H1 (cell line): Measurements from ENCODE around the gene C19orf53. TPM values are rescaled to one million over a fixed set of nuclear protein-coding genes. Genes with fewer than 3 reads are reported as not detected.

Source experiments
- EZH2 ChIP-seq: fragments of 200-600 bp; sonication (generic); IDR thresholded peaks from 2 replicates; pipeline ENCODE4 v1.7.1; 2012; ENCODE audit warnings: low read depth, mild to moderate bottlenecking, moderate library complexity, low read length, inconsistent platforms; ENCODE audit not compliant: severe bottlenecking
- HDAC2 ChIP-seq, 2 experiments: fragments of 300-600 bp in 1 of 2; sonication (generic) in 1 of 2; IDR thresholded peaks; 2 replicates each; pipeline ENCODE4 v1.6.1; 2011 to 2012; ENCODE audit warnings: low read depth in 2 of 2, low read length in 2 of 2, mild to moderate bottlenecking in 2 of 2, moderate library complexity in 2 of 2, borderline replicate concordance in 1 of 2, inconsistent platforms in 1 of 2
- POLR2A ChIP-seq, 2 experiments: IDR thresholded peaks; 1 replicate in 1 of 2; 2 replicates in 1 of 2; pipeline ENCODE4 v1.6.1; 2011; ENCODE audit warnings: low read depth in 2 of 2, low read length in 2 of 2, mild to moderate bottlenecking in 2 of 2; ENCODE audit errors: control extremely low read depth in 1 of 2
- YY1 ChIP-seq: IDR thresholded peaks from 2 replicates; pipeline ENCODE4 v1.6.1; 2011; ENCODE audit warnings: low read depth, mild to moderate bottlenecking, low read length
- polyA plus RNA-seq, 7 experiments: library from polyadenylated mRNA; depleted of rRNA in 3 of 7; stranded (reverse) in 5 of 7; unstranded in 2 of 7; fragments of >200 nt in 5 of 7; fragments of 200-250 nt in 2 of 7; gene quantifications; 1 replicate in 5 of 7; 2 replicates in 1 of 7; 4 replicates in 1 of 7; pipeline versions ENCODE4 v1.2.1 to v1.2.3, GENCODE V29; 2011 to 2013; ENCODE audit warnings: missing spikeins in 2 of 7, mixed read lengths in 2 of 7
- total RNA-seq: library from RNA; stranded (reverse); fragmentation: NEBNext Ultra II Directional; extraction: Animal tissue kit (Norgen Biotek cat#: 25700); gene quantifications from 2 replicates; pipeline ENCODE4 v1.2.1, GENCODE V29; 2021
- TF ChIP-seq, protein P1 (sequence below), 3 experiments: IDR thresholded peaks; 1 replicate in 2 of 3; 2 replicates in 1 of 3; pipeline versions ENCODE4 v1.5.1 to v1.6.1; 2011; ENCODE audit warnings: low read length in 3 of 3, mild to moderate bottlenecking in 3 of 3, inconsistent platforms in 2 of 3, low read depth in 1 of 3, moderate library complexity in 1 of 3; ENCODE audit not compliant: insufficient read depth in 1 of 3; ENCODE audit errors: control extremely low read depth in 1 of 3
- TF ChIP-seq, protein P2 (sequence below): IDR thresholded peaks from 2 replicates; pipeline ENCODE4 v1.6.1; 2011; ENCODE audit warnings: low read depth, mild to moderate bottlenecking, low read length; ENCODE audit not compliant: insufficient read depth
- TF ChIP-seq, protein P3 (sequence below): fragments of 300-600 bp; sonication (generic); IDR thresholded peaks from 2 replicates; pipeline ENCODE4 v1.7.1; 2012; ENCODE audit warnings: low read length, moderate library complexity, mild to moderate bottlenecking, inconsistent platforms; ENCODE audit not compliant: insufficient replicate concordance

C19orf53 gene
- total and polyA plus RNA-seq, 2 of the 8 experiments (the other 6 are each of a cell fraction or from before 2014, with no cell fraction given): 104 to 169 TPM

DNA sequence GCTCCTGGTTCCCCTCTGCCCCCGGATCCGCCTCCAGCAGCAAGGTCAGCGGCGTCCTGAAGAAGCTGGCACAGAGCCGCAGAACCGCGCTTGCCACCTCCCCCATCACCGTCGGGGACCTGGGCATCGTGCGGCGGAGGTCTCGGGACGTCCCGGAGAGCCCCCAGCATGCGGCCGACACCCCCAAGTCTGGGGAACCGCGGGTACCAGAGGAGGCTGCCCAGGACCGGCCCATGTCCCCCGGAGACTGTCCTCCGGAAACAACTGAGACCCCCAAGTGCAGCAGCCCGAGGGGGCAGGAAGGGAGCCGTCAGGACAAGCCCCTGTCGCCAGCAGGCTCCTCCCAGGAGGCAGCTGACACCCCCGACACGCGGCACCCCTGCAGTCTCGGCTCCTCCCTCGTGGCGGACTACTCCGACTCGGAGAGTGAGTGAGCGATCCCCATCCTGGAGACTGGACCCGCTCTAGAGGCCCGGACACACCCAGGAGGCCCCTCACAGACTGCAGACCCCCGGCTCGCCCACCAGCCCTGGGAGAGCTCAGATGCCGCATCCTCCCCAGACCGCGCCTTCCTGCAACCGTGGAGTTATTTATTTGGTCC lies 11.5 kb upstream of the C19orf53 start (continued):
- TF ChIP-seq, protein P1, sequence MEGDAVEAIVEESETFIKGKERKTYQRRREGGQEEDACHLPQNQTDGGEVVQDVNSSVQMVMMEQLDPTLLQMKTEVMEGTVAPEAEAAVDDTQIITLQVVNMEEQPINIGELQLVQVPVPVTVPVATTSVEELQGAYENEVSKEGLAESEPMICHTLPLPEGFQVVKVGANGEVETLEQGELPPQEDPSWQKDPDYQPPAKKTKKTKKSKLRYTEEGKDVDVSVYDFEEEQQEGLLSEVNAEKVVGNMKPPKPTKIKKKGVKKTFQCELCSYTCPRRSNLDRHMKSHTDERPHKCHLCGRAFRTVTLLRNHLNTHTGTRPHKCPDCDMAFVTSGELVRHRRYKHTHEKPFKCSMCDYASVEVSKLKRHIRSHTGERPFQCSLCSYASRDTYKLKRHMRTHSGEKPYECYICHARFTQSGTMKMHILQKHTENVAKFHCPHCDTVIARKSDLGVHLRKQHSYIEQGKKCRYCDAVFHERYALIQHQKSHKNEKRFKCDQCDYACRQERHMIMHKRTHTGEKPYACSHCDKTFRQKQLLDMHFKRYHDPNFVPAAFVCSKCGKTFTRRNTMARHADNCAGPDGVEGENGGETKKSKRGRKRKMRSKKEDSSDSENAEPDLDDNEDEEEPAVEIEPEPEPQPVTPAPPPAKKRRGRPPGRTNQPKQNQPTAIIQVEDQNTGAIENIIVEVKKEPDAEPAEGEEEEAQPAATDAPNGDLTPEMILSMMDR (IDR thresholded peaks at IDR 0.05; ENCODE audit: control extremely low read depth in 1 of 3, insufficient read depth in 1 of 3, low read depth in 1 of 3, low read length in 3 of 3): no peak
- TF ChIP-seq, protein P2, sequence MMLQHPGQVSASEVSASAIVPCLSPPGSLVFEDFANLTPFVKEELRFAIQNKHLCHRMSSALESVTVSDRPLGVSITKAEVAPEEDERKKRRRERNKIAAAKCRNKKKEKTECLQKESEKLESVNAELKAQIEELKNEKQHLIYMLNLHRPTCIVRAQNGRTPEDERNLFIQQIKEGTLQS: no peak
- TF ChIP-seq EZH2: no peak
- TF ChIP-seq, protein P3, sequence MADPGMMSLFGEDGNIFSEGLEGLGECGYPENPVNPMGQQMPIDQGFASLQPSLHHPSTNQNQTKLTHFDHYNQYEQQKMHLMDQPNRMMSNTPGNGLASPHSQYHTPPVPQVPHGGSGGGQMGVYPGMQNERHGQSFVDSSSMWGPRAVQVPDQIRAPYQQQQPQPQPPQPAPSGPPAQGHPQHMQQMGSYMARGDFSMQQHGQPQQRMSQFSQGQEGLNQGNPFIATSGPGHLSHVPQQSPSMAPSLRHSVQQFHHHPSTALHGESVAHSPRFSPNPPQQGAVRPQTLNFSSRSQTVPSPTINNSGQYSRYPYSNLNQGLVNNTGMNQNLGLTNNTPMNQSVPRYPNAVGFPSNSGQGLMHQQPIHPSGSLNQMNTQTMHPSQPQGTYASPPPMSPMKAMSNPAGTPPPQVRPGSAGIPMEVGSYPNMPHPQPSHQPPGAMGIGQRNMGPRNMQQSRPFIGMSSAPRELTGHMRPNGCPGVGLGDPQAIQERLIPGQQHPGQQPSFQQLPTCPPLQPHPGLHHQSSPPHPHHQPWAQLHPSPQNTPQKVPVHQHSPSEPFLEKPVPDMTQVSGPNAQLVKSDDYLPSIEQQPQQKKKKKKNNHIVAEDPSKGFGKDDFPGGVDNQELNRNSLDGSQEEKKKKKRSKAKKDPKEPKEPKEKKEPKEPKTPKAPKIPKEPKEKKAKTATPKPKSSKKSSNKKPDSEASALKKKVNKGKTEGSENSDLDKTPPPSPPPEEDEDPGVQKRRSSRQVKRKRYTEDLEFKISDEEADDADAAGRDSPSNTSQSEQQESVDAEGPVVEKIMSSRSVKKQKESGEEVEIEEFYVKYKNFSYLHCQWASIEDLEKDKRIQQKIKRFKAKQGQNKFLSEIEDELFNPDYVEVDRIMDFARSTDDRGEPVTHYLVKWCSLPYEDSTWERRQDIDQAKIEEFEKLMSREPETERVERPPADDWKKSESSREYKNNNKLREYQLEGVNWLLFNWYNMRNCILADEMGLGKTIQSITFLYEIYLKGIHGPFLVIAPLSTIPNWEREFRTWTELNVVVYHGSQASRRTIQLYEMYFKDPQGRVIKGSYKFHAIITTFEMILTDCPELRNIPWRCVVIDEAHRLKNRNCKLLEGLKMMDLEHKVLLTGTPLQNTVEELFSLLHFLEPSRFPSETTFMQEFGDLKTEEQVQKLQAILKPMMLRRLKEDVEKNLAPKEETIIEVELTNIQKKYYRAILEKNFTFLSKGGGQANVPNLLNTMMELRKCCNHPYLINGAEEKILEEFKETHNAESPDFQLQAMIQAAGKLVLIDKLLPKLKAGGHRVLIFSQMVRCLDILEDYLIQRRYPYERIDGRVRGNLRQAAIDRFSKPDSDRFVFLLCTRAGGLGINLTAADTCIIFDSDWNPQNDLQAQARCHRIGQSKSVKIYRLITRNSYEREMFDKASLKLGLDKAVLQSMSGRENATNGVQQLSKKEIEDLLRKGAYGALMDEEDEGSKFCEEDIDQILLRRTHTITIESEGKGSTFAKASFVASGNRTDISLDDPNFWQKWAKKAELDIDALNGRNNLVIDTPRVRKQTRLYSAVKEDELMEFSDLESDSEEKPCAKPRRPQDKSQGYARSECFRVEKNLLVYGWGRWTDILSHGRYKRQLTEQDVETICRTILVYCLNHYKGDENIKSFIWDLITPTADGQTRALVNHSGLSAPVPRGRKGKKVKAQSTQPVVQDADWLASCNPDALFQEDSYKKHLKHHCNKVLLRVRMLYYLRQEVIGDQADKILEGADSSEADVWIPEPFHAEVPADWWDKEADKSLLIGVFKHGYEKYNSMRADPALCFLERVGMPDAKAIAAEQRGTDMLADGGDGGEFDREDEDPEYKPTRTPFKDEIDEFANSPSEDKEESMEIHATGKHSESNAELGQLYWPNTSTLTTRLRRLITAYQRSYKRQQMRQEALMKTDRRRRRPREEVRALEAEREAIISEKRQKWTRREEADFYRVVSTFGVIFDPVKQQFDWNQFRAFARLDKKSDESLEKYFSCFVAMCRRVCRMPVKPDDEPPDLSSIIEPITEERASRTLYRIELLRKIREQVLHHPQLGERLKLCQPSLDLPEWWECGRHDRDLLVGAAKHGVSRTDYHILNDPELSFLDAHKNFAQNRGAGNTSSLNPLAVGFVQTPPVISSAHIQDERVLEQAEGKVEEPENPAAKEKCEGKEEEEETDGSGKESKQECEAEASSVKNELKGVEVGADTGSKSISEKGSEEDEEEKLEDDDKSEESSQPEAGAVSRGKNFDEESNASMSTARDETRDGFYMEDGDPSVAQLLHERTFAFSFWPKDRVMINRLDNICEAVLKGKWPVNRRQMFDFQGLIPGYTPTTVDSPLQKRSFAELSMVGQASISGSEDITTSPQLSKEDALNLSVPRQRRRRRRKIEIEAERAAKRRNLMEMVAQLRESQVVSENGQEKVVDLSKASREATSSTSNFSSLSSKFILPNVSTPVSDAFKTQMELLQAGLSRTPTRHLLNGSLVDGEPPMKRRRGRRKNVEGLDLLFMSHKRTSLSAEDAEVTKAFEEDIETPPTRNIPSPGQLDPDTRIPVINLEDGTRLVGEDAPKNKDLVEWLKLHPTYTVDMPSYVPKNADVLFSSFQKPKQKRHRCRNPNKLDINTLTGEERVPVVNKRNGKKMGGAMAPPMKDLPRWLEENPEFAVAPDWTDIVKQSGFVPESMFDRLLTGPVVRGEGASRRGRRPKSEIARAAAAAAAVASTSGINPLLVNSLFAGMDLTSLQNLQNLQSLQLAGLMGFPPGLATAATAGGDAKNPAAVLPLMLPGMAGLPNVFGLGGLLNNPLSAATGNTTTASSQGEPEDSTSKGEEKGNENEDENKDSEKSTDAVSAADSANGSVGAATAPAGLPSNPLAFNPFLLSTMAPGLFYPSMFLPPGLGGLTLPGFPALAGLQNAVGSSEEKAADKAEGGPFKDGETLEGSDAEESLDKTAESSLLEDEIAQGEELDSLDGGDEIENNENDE: no peak
- TF ChIP-seq YY1: no peak
- TF ChIP-seq POLR2A (IDR thresholded peaks at IDR 0.05; ENCODE audit: control extremely low read depth in 1 of 2, low read depth in 2 of 2, low read length in 2 of 2): no peak
- no peak for TF ChIP-seq HDAC2 (IDR thresholded peaks at IDR 0.05; ENCODE audit: borderline replicate concordance in 1 of 2, low read depth in 2 of 2, low read length in 2 of 2)
